Fibroblast of lung (primary cell): Measurements from ENCODE around the gene P2RY8.

Experiments
- CTCF ChIP-seq, 2 donors: IDR thresholded peaks in 1 of 2; conservative IDR thresholded peaks in 1 of 2; 1 replicate in 1 of 2; 2 replicates in 1 of 2; pipeline ENCODE4 v1.5.1; 2011 to 2012; ENCODE audit warnings: low read length in 2 of 2, control low read depth in 1 of 2, inconsistent platforms in 1 of 2, low read depth in 1 of 2, mild to moderate bottlenecking in 1 of 2
- EZH2 ChIP-seq: IDR thresholded peaks from 2 replicates; pipeline ENCODE4 v1.5.1; 2012; ENCODE audit warnings: low read length, control low read depth, mild to moderate bottlenecking; ENCODE audit errors: missing control alignments

- TF ChIP-seq CTCF (conservative IDR thresholded peaks at IDR 0.05 in 1 of 2, IDR thresholded peaks at IDR 0.05 in 1 of 2; ENCODE audit: low read depth in 1 of 2, low read length in 2 of 2) (no peak), EZH2 (no peak)
Observed at GRCh38 chrX:1537031-1537715, at the start of gene P2RY8.
